Fibroblast of the aortic adventitia (primary cell): ENCODE data around the gene PREX1. TPM values are rescaled to one million over a fixed set of nuclear protein-coding genes. Genes with fewer than 3 reads are reported as not detected.
"Not testable (repeated sequence)": the region's sequence is repeated elsewhere in the genome, so short reads cannot be mapped to it uniquely, and the experiment has no call there.

Experiments used
- DNase-seq: peaks from one replicate; pipeline ENCODE4 v3.0.0-alpha.2; 2010; ENCODE audit warnings: low read depth
- H3K4me3 ChIP-seq: 2 replicates; pipeline ENCODE4 v1.5.1; 2011; ENCODE audit warnings: low read depth, mild to moderate bottlenecking, control low read depth, low read length, moderate library complexity
- CTCF ChIP-seq: IDR thresholded peaks from 2 replicates; pipeline ENCODE4 v1.5.1; 2011; ENCODE audit warnings: mild to moderate bottlenecking, low read length, control low read depth, inconsistent platforms; ENCODE audit not compliant: insufficient read depth
- total RNA-seq: library from RNA; depleted of rRNA; stranded (reverse); fragments of >200 nt; gene quantifications from 2 replicates; pipeline ENCODE4 v1.2.3, GENCODE V29; 2012; ENCODE audit warnings: low replicate concordance

PREX1 gene
- total RNA-seq, 1 donor = 13.0 TPM

- TF ChIP-seq CTCF = no peak
- no peak overlapping the region for H3K4me3 ChIP-seq
- DNase-seq = no peak
These were observed 64.4 kb downstream of the PREX1 start for GRCh38 chr20:48763216-48763914.

GRCh38 chr20:48761874-48762273, 65.9 kb downstream of the PREX1 start:
- DNase-seq = no peak
- H3K4me3 ChIP-seq = no peak overlapping the region
- no peak for TF ChIP-seq CTCF

GRCh38 chr20:48761023-48761785, 66.6 kb downstream of the PREX1 start:
- no peak for TF ChIP-seq CTCF
- no peak overlapping the region for H3K4me3 ChIP-seq
- DNase-seq = no peak

GRCh38 chr20:48760403-48760983, 67.3 kb downstream of the PREX1 start:
- no peak for TF ChIP-seq CTCF
- DNase-seq = peak; percentile 39
- no peak overlapping the region for H3K4me3 ChIP-seq

- TF ChIP-seq CTCF = no peak
- DNase-seq = no peak
- H3K4me3 ChIP-seq = no peak overlapping the region
These were observed 68.1 kb downstream of the PREX1 start for GRCh38 chr20:48759631-48760245.

DNA sequence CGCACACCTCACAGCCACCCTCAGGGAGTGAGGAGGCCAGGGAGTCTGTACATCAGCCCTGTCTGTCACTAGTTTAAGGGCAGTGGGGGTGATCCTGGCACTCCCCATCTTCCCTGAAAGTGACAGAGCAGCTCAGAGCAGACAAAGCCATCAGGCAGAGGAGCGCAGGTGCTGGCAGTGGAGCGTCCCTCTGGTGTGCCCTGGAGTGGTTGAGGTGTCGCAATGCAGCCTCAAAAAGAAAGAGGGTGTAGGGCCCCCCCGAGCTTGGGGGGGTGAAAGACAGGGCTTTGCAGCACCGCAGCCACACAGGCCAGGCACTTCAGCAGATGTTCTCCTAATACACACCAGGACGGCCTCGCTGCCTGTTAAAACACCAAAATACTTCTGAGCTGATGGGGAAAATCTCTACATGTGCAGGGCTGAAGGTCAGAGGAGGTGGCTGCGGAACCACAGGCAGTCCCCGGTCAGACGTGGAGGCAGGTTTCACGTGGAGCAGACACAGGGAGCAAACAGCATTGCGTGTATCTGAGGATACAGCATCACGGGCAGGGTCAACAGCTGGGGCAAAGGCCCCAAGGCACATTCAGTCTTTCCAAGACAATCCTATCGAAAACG, 69.5 kb downstream of the PREX1 start:
- no peak for DNase-seq
- no peak overlapping the region for H3K4me3 ChIP-seq
- no peak for TF ChIP-seq CTCF

DNA sequence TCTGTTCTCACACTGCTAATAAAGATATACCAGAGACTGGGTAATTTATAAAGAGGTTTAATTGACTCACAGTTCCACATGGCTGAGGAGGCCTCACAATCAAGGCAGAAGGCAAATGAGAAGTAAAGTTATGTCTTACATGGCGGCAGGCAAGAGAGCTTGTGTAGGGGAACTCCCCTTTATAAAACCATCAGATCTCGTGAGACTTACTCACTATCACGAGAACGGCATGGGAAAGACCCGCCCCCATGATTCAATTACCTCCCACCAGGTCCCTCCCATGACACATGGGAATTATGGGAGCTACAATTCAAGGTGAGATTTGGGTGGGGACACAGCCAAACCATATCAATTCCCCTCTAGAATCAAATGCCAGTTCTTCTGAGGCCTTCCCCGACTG, 71.0 kb downstream of the PREX1 start:
- not testable (repeated sequence) for DNase-seq, H3K4me3 ChIP-seq
